GM19467 (cell line): ENCODE data around the gene EMD.

Experiments
- ATAC-seq: cut with Tn5 transposase; IDR thresholded peaks from one replicate; pipeline ENCODE4 v1.9.1; 2021; ENCODE audit warnings: mild to moderate bottlenecking, moderate library complexity; ENCODE audit not compliant: unreplicated experiment

The EMD gene

GRCh38 chrX:154412468-154412867, 33.4 kb downstream of the EMD start:
- no peak for ATAC-seq

- no peak for ATAC-seq
Measured at GRCh38 chrX:154413142-154413541, 34.0 kb downstream of the EMD start.

GRCh38 chrX:154417157-154417556, 38.1 kb downstream of the EMD start:
- ATAC-seq: no peak

- ATAC-seq: no peak
Measured at GRCh38 chrX:154419189-154419588, 40.1 kb downstream of the EMD start.

- no peak for ATAC-seq
Measured at GRCh38 chrX:154419688-154420401, 40.8 kb downstream of the EMD start.

GRCh38 chrX:154420402-154420756, 41.3 kb downstream of the EMD start:
- ATAC-seq: no peak

- ATAC-seq: no peak
Measured at GRCh38 chrX:154426916-154427770, 48.0 kb downstream of the EMD start.

- peak; percentile 98 for ATAC-seq
Measured at GRCh38 chrX:154428176-154429171, 49.4 kb downstream of the EMD start, which contains the start of gene ATP6AP1. Gene ATP6AP1 (plus strand): TSS chrX:154428677. CDS start chrX:154428693, 16 bp downstream.

GRCh38 chrX:154429711-154430110, 50.6 kb downstream of the EMD start:
- no peak for ATAC-seq

- no peak for ATAC-seq
Measured at GRCh38 chrX:154430479-154430878, 51.4 kb downstream of the EMD start.

- no peak for ATAC-seq
Measured at GRCh38 chrX:154430916-154431315, 51.8 kb downstream of the EMD start.
